Keratinocyte (primary cell): Measurements from ENCODE around the gene ITGB6. TPM values are rescaled to one million over a fixed set of nuclear protein-coding genes. Genes with fewer than 3 reads are reported as not detected.

Experiments used
- DNase-seq: peaks from one replicate; pipeline ENCODE4 v3.0.0-alpha.2; 2011; ENCODE audit warnings: low read depth, missing footprints, low spot score
- FAIRE-seq: peaks from 2 replicates; lab custom pipeline; 2011; peaks lifted over from hg19 to GRCh38; lab: Jason Lieb, UNC
- H2AFZ ChIP-seq: 2 replicates; pipeline ENCODE4 v1.6.0; 2012; ENCODE audit warnings: low read length, control low read depth, inconsistent platforms; ENCODE audit not compliant: control insufficient read depth
- H3K27ac ChIP-seq: 2 replicates; pipeline ENCODE4 v1.5.1; 2011; ENCODE audit warnings: low read length; ENCODE audit not compliant: control insufficient read depth, insufficient read depth
- H3K27me3 ChIP-seq: 3 replicates; pipeline ENCODE4 v1.6.0; 2011; ENCODE audit warnings: low read length; ENCODE audit not compliant: control insufficient read depth, insufficient read depth; ENCODE audit errors: extremely low read depth
- H3K36me3 ChIP-seq, 2 experiments: 2 replicates in 1 of 2; 3 replicates in 1 of 2; pipeline ENCODE4 v1.5.1; 2011; ENCODE audit warnings: low read length in 2 of 2, mild to moderate bottlenecking in 1 of 2; ENCODE audit not compliant: control insufficient read depth in 2 of 2, insufficient read depth in 2 of 2; ENCODE audit errors: extremely low read depth in 1 of 2
- H3K4me1 ChIP-seq: 3 replicates; pipeline ENCODE4 v1.5.1; 2011; ENCODE audit warnings: low read length; ENCODE audit not compliant: control insufficient read depth, insufficient read depth; ENCODE audit errors: extremely low read depth
- H3K4me2 ChIP-seq: 3 replicates; pipeline ENCODE4 v1.6.0; 2011; ENCODE audit warnings: low read depth, low read length; ENCODE audit not compliant: control insufficient read depth, insufficient read depth; ENCODE audit errors: extremely low read depth
- H3K4me3 ChIP-seq, 3 experiments: fragments of 200-600 bp in 1 of 3; sonication (generic) in 1 of 3; 2 replicates in 2 of 3; 3 replicates in 1 of 3; pipeline ENCODE4 v1.5.1; 2011 to 2016; ENCODE audit warnings: low read length in 3 of 3, mild to moderate bottlenecking in 3 of 3, control low read depth in 2 of 3, inconsistent platforms in 1 of 3, low read depth in 1 of 3, mixed read lengths in 1 of 3, mixed run types in 1 of 3, moderate library complexity in 1 of 3; ENCODE audit not compliant: control insufficient read depth in 2 of 3, insufficient read depth in 2 of 3; ENCODE audit errors: extremely low read depth in 1 of 3
- H3K79me2 ChIP-seq: 2 replicates; pipeline ENCODE4 v1.6.0; 2012; ENCODE audit warnings: low read length; ENCODE audit not compliant: control insufficient read depth, insufficient read depth
- H3K9ac ChIP-seq: 3 replicates; pipeline ENCODE4 v1.6.0; 2011; ENCODE audit warnings: low read length; ENCODE audit not compliant: control insufficient read depth, insufficient read depth; ENCODE audit errors: extremely low read depth
- H3K9me1 ChIP-seq: 3 replicates; pipeline ENCODE4 v1.6.0; 2011; ENCODE audit warnings: low read length; ENCODE audit not compliant: control insufficient read depth, insufficient read depth; ENCODE audit errors: extremely low read depth
- H3K9me3 ChIP-seq: 2 replicates; pipeline ENCODE4 v1.5.1; 2012; ENCODE audit warnings: low read depth, low read length; ENCODE audit not compliant: control insufficient read depth
- H4K20me1 ChIP-seq: 3 replicates; pipeline ENCODE4 v1.6.0; 2011; ENCODE audit warnings: low read length; ENCODE audit not compliant: control insufficient read depth, insufficient read depth; ENCODE audit errors: extremely low read depth
- CTCF ChIP-seq, 3 experiments: IDR thresholded peaks in 1 of 3; conservative IDR thresholded peaks in 1 of 3; optimal IDR thresholded peaks in 1 of 3; 2 replicates in 2 of 3; 3 replicates in 1 of 3; pipeline versions ENCODE3 to v1.5.1; 2011; ENCODE audit warnings: low read length in 3 of 3, mild to moderate bottlenecking in 3 of 3, moderate library complexity in 2 of 3, control low read depth in 1 of 3, inconsistent platforms in 1 of 3; ENCODE audit not compliant: insufficient read depth in 2 of 3; ENCODE audit errors: extremely low read depth in 1 of 3
- EZH2 ChIP-seq: IDR thresholded peaks from one replicate; pipeline ENCODE4 v1.6.1; 2012; ENCODE audit warnings: inconsistent platforms, mild to moderate bottlenecking, low read length, moderate library complexity
- dilution Hi-C: fragments of 300-500 bp; cut with MboI; formaldehyde crosslinking; loops from one replicate; pipeline ENCODE4 v1.7.0; 2020; ENCODE audit warnings: low sequenced_read_pairs; ENCODE audit not compliant: extremely low pct_ligation_motif_present
- polyA plus RNA-seq, 5 experiments: library from polyadenylated mRNA; depleted of rRNA in 3 of 5; stranded (reverse) in 3 of 5; stranded (forward) in 1 of 5; unstranded in 1 of 5; fragments of >200 nt; gene quantifications; 1 replicate in 1 of 5; 2 replicates in 3 of 5; 3 replicates in 1 of 5; pipeline versions ENCODE4 v1.2.1 to v1.2.3, GENCODE V29; 2011 to 2012; ENCODE audit warnings: missing spikeins in 2 of 5, low read depth in 1 of 5, low replicate concordance in 1 of 5

The ITGB6 gene
- polyA plus RNA-seq, 1 donor (not counting 4 experiments of a cell fraction or from before 2014, with no cell fraction given): 183 TPM

DNA sequence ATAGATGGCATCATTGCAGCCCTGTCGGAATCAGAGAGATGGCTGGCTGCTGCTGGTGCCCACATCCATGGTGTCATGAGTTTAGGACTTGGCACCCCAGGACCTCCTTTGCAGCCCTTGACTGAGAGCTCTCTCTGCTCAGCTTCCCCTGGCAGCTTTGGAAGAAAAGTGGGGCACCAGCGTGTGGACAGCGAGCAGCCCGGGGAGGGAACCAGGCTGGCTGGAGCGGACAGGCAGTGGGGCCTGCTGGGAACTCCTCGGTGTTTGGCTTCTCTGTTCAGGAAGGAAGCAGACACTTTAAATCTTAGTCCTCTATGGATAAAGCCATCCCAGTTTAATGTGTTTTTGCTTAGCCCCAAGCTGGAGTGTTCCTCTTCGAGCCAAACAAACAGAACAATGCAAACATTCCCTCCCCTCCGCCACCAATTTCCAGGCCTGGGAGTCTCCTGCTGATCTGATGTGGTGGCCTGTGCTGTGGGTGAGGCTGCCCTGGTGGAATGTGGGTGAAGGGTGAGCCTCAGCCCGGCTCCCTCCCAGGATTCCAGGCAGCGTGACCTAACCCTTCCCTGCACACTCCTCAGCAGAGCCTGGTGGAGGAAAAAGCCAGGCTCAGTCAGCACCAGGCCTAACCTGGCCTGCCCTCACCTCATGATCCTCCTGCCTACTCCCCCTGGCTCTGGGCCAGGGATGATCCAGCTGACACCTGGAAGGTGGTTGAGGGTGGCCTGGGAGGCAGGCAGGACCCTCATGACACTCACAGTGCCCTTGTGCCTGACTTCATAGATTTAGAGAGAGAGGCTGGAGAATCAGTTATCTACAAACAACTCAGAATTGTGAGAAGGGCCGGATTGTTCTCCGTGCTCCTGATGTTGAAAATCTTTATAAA is 21.6 kb upstream of the ITGB6 start:
- Histone ChIP-seq H3K27ac (peak overlapping the region; percentile 95), H3K4me1 (peaks cover 76% of the 10 kb centered on the region), H4K20me1 (no peaks in the 10 kb centered on the region), H3K9ac (peak overlapping the region; percentile 81), H3K9me3 (no peaks in the 10 kb centered on the region), H3K27me3 (no peaks in the 10 kb centered on the region), H2AFZ (no peak overlapping the region), H3K9me1 (no peaks in the 10 kb centered on the region), H3K4me2 (peak overlapping the region; percentile 76), H3K79me2 (no peaks in the 10 kb centered on the region), H3K4me3 (peak overlapping the region in 2 of 3 experiments; percentile 33 to 34), H3K36me3 (no peaks in the 10 kb centered on the region)
- FAIRE-seq (peak; percentile 77), DNase-seq (peak; percentile 79)
- TF ChIP-seq CTCF (optimal IDR thresholded peaks at IDR 0.05 in 1 of 3, IDR thresholded peaks at IDR 0.05 in 1 of 3, conservative IDR thresholded peaks at IDR 0.05 in 1 of 3; ENCODE audit: extremely low read depth in 1 of 3, insufficient read depth in 2 of 3, low read length in 3 of 3) (no peak), EZH2 (no peak)
- dilution Hi-C loops: no loop called here

DNA sequence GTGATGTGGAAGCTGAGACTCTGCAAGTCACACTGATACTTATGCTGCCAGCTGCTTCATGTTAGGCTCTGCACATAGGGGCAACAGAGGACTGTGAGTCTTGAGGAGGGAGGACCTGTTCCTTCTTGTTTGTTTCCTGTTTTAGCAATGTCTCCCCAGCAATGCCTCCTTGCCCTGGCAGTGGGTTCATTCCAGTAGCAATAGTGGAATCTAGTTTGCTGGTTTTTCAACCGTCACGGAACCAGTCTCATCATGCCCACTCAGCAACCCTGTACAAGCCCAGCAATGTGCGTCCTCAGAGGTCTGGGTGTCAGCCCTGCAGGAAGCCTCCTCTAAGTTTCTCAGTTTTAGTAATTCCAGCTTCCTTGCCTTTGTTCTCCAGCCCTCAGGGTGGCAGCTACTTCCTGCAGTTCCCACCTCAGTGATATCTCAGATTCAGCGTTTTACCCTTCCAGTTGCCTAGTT is 20.5 kb upstream of the ITGB6 start:
- peak; percentile 97 for FAIRE-seq
- dilution Hi-C loops: no loop called here
- Histone ChIP-seq H4K20me1 (no peaks in the 10 kb centered on the region), H3K4me3 (peak overlapping the region in 1 of 3 experiments; percentile 33), H3K4me2 (peak overlapping the region; percentile 78), H3K36me3 (no peaks in the 10 kb centered on the region), H3K4me1 (peaks cover 67% of the 10 kb centered on the region), H3K27me3 (no peaks in the 10 kb centered on the region), H3K9ac (peak overlapping the region; percentile 81), H3K79me2 (no peaks in the 10 kb centered on the region), H3K9me1 (no peaks in the 10 kb centered on the region), H3K27ac (peak overlapping the region; percentile 95), H3K9me3 (no peaks in the 10 kb centered on the region), H2AFZ (no peak overlapping the region)
- DNase-seq: peak; percentile 96
- TF ChIP-seq EZH2 (no peak), CTCF (optimal IDR thresholded peaks at IDR 0.05 in 1 of 3, IDR thresholded peaks at IDR 0.05 in 1 of 3, conservative IDR thresholded peaks at IDR 0.05 in 1 of 3; ENCODE audit: extremely low read depth in 1 of 3, insufficient read depth in 2 of 3, low read length in 3 of 3) (peak in 2 of 3 experiments; percentile 33 to 55)
